ENCODE data around the gene OR4D2. TPM values are rescaled to one million over a fixed set of nuclear protein-coding genes. Genes with fewer than 3 reads are reported as not detected.

The OR4D2 gene
- polyA plus RNA-seq, 1 of the 3 experiments (the other 2 are of a cell fraction): not detected

DNA sequence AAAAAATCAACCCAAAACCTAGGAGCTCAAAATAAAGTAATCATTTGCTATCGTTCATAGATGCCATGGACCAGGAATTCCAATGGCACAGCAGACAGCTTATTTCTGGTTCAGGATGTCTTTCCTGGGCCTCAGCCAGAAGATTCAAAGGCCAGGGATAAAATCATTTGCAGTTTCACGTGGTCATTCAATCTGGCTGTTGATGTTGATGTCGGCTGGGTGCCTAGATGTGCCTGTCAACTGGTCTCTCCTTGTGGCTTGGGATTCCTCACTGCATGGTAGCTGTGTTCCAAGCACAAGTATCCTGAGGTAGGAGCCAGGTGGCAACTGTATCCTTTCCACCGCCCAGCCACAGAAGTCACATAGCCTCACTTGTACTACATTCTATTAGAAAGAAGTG is 15.0 kb downstream of the OR4D2 start:
- H3K4me3 ChIP-seq (ENCODE audit: low read depth in 2 of 2, low read length in 1 of 2): no peak overlapping the region
- no peak overlapping the region for H3K27ac ChIP-seq (ENCODE audit: low read depth in 2 of 2, low read length in 1 of 2)
- WGBS (ENCODE audit: low lambda C conversion rate): 33% methylated on average over 4 of the region's 4 CpGs
- ChIA-PET POLR2A (no interaction called here), CTCF (interaction anchor here (1.0 to 2.1 kb wide), 5 partner anchors 8 to 68 kb away, joined by 3 to 16 read pairs (median 8); no protein-coding TSS in a partner anchor)
- H3K27me3 ChIP-seq (ENCODE audit: insufficient read depth): 0 out of 2 replicates have a peak, but pooled peaks cover 6% of the 10 kb centered on the region
- H3K9me2 ChIP-seq: no peaks in the 10 kb centered on the region
- no peaks in the 10 kb centered on the region for H3F3A ChIP-seq (replicated peaks; ENCODE audit: insufficient read depth)
- H3K36me3 ChIP-seq (replicated peaks in 1 of 2; ENCODE audit: control insufficient read depth in 1 of 2, insufficient read depth in 2 of 2, low read length in 1 of 2): no peaks in the 10 kb centered on the region
- no peak overlapping the region for H3K9ac ChIP-seq
- no peak overlapping the region for H2AFZ ChIP-seq (ENCODE audit: low read depth)
- no peaks in the 10 kb centered on the region for H3K9me3 ChIP-seq
- no peak for DNase-seq
- H3K79me2 ChIP-seq (ENCODE audit: insufficient read depth): no peaks in the 10 kb centered on the region
- H3K4me2 ChIP-seq: no peak overlapping the region
- H4K20me1 ChIP-seq (ENCODE audit: insufficient read depth): no peaks in the 10 kb centered on the region
- no peak for TF ChIP-seq SMC3 (IDR thresholded peaks at IDR 0.05; ENCODE audit: low read depth, low read length)
- TF ChIP-seq, protein P1, sequence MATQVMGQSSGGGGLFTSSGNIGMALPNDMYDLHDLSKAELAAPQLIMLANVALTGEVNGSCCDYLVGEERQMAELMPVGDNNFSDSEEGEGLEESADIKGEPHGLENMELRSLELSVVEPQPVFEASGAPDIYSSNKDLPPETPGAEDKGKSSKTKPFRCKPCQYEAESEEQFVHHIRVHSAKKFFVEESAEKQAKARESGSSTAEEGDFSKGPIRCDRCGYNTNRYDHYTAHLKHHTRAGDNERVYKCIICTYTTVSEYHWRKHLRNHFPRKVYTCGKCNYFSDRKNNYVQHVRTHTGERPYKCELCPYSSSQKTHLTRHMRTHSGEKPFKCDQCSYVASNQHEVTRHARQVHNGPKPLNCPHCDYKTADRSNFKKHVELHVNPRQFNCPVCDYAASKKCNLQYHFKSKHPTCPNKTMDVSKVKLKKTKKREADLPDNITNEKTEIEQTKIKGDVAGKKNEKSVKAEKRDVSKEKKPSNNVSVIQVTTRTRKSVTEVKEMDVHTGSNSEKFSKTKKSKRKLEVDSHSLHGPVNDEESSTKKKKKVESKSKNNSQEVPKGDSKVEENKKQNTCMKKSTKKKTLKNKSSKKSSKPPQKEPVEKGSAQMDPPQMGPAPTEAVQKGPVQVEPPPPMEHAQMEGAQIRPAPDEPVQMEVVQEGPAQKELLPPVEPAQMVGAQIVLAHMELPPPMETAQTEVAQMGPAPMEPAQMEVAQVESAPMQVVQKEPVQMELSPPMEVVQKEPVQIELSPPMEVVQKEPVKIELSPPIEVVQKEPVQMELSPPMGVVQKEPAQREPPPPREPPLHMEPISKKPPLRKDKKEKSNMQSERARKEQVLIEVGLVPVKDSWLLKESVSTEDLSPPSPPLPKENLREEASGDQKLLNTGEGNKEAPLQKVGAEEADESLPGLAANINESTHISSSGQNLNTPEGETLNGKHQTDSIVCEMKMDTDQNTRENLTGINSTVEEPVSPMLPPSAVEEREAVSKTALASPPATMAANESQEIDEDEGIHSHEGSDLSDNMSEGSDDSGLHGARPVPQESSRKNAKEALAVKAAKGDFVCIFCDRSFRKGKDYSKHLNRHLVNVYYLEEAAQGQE (IDR thresholded peaks at IDR 0.05; ENCODE audit: low read depth, low read length): no peak
- no peak for TF ChIP-seq FOXJ3 (CRISPR knock-in tag; IDR thresholded peaks at IDR 0.05)
- no peak for TF ChIP-seq TCF12 (IDR thresholded peaks at IDR 0.05)
- TF ChIP-seq NFIC (IDR thresholded peaks at IDR 0.05; ENCODE audit: borderline replicate concordance): no peak
- TF ChIP-seq, protein P2, sequence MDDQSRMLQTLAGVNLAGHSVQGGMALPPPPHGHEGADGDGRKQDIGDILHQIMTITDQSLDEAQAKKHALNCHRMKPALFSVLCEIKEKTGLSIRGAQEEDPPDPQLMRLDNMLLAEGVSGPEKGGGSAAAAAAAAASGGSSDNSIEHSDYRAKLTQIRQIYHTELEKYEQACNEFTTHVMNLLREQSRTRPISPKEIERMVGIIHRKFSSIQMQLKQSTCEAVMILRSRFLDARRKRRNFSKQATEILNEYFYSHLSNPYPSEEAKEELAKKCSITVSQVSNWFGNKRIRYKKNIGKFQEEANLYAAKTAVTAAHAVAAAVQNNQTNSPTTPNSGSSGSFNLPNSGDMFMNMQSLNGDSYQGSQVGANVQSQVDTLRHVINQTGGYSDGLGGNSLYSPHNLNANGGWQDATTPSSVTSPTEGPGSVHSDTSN (IDR thresholded peaks at IDR 0.05): no peak
- TF ChIP-seq EP300 (IDR thresholded peaks at IDR 0.05; ENCODE audit: borderline replicate concordance in 1 of 2, low read depth in 1 of 2, low read length in 1 of 2): no peak
- no peak for TF ChIP-seq RXRA (IDR thresholded peaks at IDR 0.05; ENCODE audit: borderline replicate concordance, low read depth)
- TF ChIP-seq JUND (IDR thresholded peaks at IDR 0.05): no peak
- TF ChIP-seq RAD21 (IDR thresholded peaks at IDR 0.05; ENCODE audit: low read length): no peak
- no peak for TF ChIP-seq ELF1 (IDR thresholded peaks at IDR 0.05)
- TF ChIP-seq RCOR1 (IDR thresholded peaks at IDR 0.05; ENCODE audit: low read length): no peak
- H3K4me1 ChIP-seq (ENCODE audit: control insufficient read depth in 1 of 2, insufficient read depth in 2 of 2, low read depth in 1 of 2, low read length in 1 of 2): no peaks in the 10 kb centered on the region

DNA sequence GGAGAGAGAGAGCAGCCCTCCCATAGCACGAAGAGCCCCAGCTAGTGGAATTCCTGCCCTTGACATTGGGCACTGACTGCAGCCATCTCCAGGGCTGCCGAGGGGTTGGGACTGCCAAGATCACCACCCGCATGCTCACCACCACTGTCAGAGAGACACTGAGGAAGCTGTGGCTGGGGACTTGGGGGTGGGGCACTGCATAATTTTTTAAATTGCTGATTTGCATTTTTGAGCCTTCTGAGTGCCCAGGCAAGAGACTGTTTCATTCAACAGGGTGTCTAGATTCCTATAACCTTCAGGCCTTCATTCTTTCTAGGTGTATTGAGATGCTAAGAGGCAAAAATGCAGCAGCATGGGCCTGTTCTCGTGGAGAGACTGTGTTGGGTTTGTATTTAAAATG is 16.7 kb downstream of the OR4D2 start:
- Histone ChIP-seq H3K4me2 (no peak overlapping the region), H3K9ac (no peak overlapping the region), H3K36me3 (replicated peaks in 1 of 2; ENCODE audit: control insufficient read depth in 1 of 2, insufficient read depth in 2 of 2, low read length in 1 of 2) (no peaks in the 10 kb centered on the region), H3K79me2 (ENCODE audit: insufficient read depth) (no peaks in the 10 kb centered on the region), H2AFZ (ENCODE audit: low read depth) (no peak overlapping the region), H3K27me3 (ENCODE audit: insufficient read depth) (peaks cover 20% of the 10 kb centered on the region; the same call in 1 of the 2 replicates), H4K20me1 (ENCODE audit: insufficient read depth) (no peaks in the 10 kb centered on the region), H3K9me2 (no peaks in the 10 kb centered on the region), H3K4me3 (ENCODE audit: low read depth in 2 of 2, low read length in 1 of 2) (no peak overlapping the region), H3K9me3 (no peaks in the 10 kb centered on the region), H3K4me1 (ENCODE audit: control insufficient read depth in 1 of 2, insufficient read depth in 2 of 2, low read depth in 1 of 2, low read length in 1 of 2) (no peaks in the 10 kb centered on the region), H3K27ac (ENCODE audit: low read depth in 2 of 2, low read length in 1 of 2) (no peak overlapping the region), H3F3A (replicated peaks; ENCODE audit: insufficient read depth) (no peaks in the 10 kb centered on the region)
- ChIA-PET POLR2A (no interaction called here), CTCF (no interaction called here)
- 69% methylated on average over 4 of the region's 4 CpGs for WGBS (ENCODE audit: low lambda C conversion rate)
- DNase-seq: no peak
- no peak for TF ChIP-seq TCF12 (IDR thresholded peaks at IDR 0.05)
- no peak for TF ChIP-seq MEF2A (IDR thresholded peaks at IDR 0.05; ENCODE audit: borderline replicate concordance, low read depth)
- TF ChIP-seq YY1 (IDR thresholded peaks at IDR 0.05; ENCODE audit: low read depth): no peak
